Stimulated activated CD8-positive, alpha-beta memory T cell treated with anti-CD3 and anti-CD28 coated beads, Interleukin-2, amount 100 ng/mL, for 1 hour (primary cell): Measurements from ENCODE around the gene TSPAN31.
"Not testable (repeated sequence)": the region's sequence is repeated elsewhere in the genome, so short reads cannot be mapped to it uniquely, and the experiment has no call there.

ENCODE experiments used
- DNase-seq, 2 donors: peaks; one replicate each; pipeline ENCODE4 v3.0.0-alpha.2; 2020; ENCODE audit warnings: low read depth in 2 of 2

Gene TSPAN31, protein sequence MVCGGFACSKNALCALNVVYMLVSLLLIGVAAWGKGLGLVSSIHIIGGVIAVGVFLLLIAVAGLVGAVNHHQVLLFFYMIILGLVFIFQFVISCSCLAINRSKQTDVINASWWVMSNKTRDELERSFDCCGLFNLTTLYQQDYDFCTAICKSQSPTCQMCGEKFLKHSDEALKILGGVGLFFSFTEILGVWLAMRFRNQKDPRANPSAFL

DNA sequence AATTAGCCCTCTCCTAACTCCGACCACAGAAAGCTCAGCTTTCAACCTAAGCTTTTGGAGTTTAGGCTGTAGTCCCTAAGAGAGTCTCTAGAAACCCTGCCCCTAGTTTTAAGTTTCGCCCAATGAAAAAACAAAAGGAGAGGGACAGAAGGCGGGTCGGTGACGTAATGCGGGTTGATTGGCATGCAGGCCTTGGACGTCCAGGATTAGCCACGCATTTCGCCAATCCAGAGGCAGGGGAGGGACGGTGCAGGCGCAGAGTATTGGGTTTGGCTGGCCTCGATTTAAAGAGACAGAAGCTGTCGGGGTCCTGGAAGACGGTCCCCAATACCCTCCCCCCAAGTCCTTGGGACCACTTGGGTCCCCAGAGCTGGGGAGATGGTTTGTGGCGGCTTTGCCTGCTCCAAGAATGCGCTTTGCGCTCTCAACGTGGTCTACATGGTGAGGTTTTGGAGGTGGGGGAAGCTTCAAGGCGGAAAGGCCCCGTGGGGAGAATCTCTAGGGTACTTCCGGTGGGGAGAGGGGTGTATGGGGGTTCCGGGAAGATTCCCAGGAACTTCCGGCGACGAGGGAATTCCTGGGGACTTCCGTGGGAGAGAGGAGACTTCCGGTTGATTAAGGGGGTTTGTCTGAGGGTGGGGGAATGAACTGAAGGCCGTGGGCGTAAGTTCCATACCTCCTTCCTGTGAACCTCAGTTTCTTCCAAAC, at the start of gene TSPAN31:
Gene TSPAN31 (plus strand): TSS at position 263 of the 708 bp plus-strand sequence. CDS start 116 bp downstream, at position 379.
- peak; percentile 83 to 90 for DNase-seq

DNA sequence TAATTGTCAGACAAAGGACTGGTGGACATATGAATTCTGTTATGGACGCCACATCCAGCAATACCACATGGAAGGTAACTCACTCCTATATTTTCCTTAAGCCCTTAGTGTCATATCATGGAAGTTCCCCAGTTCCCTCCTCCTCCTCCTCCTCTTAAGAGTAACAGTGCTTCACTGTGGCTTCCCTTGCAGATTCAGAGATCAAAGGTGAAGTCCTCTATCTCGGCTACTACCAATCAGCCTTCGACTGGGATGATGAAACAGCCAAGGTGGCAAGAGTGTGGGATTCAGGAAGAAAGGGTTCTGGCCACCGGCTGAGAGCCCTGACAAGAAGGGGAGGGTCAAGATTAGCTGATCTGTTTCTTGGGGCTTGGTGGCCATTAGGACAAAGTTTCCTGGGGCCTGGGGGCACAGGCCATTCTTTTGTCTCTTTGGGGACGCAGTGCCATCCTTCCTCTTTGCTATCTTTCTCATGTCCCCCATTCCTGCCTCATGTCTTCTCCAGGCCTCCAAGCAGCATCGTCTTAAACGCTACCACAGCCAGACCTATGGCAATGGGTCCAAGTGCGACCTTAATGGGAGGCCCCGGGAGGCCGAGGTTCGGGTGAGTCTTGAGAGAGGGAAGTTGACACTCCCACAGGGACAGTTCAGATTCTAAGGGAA, 48.9 kb upstream of the TSPAN31 start:
- DNase-seq = no peak

DNA sequence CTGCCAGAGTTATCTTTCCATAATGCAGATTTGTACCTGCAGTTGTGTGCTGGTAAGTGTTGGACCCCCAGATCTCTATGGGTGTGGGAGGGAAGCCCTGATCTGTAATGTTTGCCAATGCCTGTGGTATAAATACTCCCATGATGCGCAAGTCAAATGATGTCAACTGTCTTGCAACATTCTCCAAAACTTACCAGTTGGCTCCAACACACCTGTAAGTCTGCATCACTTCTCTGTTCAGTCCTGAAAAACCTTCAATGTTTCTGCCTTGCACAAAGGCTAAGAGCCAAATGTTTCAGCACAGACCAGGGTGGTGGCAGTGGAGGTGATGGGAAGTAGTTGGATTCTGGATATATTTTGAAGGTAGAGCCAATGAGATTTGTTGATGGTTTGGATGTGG, 47.8 kb upstream of the TSPAN31 start:
- DNase-seq = no peak

DNA sequence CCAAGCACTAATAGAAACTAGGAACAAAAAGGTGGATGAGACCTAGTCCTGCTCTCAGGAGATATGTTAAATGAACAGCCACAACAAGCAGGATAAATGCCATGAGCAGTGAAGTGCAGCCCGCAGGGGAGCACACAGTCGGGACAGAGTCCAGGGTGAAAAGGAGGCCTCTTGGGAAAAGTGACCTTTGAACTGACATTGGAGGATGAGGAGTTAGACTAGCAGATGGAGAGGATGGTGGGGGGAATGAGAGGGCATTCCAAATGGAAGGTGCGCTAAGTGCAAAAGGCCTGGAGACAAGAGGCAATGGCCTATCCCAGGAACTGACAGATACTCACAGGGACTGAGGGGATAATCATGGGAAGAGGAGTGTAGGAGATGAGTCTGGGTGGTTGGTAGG, 46.4 kb upstream of the TSPAN31 start:
- no peak for DNase-seq

DNA sequence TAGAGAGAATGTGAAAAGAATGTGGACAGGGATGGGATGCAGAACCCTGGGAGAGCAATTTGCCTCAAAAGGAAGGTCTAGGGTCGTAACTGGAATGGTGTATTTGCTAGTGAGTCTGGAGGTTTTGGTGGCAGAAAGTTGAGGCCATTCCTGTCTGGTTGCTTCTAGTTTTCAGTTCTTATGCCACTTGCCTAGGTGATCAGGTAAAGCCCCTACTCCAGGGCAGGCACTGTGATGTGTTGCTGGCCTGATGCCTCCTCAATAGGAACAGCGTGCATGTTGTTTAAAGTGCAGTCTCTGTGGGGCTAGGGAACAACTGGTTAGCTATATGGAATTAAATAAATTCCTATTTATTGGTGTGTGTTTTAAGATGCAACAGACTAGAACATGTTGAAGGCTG, 44.5 kb upstream of the TSPAN31 start:
- DNase-seq = no peak

DNA sequence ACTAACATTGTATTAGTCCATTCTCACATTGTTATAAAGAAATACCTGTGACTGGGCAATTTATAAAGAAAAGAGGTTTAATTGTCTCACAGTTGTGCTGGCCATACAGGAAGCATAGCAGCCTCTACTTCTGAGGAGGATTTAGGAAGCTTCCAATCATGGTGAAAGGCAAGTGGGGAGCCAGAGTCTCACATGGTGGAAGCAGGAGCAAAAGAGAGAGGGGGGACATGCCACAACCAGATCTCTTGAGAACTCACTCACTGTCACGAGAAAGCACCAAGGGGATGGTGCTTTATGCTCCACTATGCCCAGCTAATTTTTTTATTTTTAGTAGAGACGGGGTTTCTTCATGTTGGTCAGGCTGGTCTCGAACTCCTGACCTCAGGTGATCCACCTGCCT, 37.6 kb upstream of the TSPAN31 start:
- no peak for DNase-seq

DNA sequence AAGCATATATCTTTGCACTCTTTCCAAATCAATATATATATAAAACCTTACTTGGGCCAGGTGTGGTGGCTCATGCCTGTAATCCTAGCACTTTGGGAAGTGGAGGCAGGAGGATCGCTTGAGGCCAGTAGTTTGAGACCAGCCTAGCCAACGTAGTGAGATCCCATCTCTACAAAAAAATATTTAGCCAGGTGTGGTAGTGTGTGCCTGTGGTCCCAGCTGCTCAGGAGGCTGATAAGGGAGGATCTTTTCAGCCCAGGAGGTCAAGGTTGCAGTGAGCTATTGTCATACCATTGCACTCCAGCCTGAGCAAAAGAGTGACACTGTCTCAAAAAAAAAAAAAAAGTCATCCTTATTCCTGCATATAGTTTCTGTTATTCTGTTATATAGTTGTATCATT, 36.5 kb upstream of the TSPAN31 start:
- DNase-seq = no peak

DNA sequence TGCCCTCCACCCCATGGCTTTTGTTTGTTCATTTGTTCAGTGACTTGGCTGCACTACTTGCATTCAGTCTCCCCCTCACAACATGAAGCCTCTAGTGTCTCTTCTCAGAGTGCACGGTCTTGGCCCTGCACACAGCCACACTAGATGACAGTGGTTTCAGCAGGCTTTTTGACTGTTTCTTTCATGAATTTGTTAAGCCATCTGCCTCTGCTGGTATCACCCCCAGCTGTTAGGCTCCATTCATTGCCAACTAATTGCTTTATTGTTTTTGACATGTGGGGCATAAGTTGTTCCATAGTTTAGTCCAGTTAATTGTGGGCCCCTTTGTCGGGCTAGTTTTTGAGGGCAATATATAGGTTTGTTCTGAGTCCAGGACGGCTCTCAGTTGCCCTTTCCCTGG, 32.1 kb upstream of the TSPAN31 start:
- DNase-seq = no peak

DNA sequence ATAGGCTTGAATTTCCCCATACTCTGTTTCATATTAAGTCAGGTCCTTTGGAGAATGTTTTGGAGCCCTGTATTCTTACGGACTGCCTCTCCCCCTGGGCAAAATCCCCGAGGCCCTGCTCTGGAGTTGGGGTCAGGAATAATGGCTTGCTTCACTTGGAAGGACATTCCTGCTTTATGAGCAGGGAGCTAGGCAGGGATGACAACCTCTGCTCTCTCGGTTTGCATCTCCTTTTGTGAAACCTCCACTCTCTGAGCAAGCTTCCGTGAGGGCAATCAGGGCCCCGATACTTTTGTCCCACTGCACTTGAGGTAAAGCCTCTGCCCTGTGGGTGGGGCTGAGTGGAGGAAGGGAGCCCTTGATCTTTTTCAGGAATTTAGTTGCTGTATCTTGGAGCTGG, 31.6 kb upstream of the TSPAN31 start:
- DNase-seq = no peak

DNA sequence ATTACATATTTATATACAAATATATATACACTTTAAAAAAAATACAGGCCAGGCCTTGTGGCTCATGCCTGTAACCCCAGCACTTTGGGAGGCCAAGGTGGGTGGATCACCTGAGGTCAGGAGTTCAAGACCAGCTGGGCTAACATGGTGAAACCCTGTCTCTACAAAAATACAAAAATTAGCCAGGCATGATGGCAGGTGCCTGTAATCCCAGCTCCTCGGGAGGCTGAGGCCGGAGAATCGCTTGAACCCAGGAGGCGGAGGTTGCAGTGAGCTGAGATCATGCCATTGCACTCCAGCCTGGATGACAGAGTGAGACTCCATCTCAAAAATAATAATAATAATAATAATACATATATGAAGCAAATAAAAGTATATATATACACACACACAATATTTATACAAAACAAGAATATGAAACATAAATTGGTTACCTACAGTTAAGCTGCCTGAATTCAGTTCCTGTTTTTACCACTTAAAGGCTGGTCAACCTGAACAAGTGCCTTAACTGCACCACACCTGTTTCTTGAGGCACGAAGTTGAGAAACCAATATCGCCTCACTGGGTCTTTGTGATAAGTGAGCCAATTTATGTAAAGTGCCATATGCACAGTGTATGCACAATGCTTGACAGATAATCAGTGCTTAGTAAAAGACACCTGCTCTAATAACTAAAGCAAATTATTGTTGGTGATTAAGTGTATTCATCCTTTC, 29.6 kb upstream of the TSPAN31 start:
- DNase-seq = not testable (repeated sequence)

DNA sequence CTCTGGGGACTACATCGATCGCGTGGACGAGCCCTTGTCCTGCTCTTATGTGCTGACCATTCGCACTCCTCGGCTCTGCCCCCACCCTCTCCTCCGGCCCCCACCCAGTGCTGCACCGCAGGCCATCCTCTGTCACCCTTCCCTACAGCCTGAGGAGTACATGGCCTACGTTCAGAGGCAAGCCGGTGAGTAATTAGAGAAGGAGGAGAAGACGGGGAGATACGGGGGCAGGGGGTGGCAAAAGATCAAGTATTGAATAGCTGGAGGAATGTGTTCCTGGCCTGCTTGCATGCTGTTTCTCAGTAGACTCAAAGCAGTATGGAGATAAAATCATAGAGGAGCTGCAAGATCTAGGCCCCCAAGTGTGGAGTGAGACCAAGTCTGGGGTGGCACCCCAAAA, 29.1 kb upstream of the TSPAN31 start:
- DNase-seq = no peak

DNA sequence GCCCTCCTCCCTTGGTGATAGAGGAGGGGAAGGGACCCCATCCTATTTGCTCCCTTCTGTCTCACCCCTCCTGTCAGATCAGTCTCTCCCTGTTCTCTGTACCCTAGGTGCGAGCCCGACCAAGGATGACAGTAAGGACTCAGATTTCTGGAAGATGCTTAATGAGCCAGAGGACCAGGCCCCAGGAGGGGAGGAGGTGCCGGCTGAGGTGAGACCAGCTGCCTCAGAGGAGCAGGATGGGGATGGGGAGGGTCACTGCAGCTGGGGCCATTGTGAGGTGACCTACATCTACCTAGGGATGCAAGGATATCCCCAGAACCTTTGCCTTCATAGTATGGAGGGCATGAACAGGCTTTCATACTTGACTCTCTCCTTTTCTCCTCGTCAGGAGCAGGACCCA, 28.5 kb upstream of the TSPAN31 start:
- DNase-seq = no peak

DNA sequence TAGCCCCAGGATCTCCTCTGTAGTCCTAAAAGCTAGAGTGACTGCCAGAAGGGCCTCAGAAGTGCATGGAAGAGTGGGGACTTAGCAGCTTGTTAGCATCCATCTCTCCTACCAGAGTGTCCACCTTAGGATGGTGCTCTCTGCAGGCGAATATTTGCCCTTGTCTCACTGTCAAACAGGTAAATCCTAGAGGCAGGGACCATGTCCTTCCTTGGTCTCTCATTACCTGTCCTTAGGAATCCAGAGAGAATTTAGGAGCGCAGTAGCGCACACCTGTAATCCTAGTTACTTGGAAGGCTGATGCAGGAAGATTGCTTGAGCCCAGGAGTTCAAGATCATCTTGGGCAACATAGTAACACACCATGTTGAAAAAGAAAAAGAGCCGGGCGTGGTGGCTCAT, 27.7 kb upstream of the TSPAN31 start:
- DNase-seq = no peak

DNA sequence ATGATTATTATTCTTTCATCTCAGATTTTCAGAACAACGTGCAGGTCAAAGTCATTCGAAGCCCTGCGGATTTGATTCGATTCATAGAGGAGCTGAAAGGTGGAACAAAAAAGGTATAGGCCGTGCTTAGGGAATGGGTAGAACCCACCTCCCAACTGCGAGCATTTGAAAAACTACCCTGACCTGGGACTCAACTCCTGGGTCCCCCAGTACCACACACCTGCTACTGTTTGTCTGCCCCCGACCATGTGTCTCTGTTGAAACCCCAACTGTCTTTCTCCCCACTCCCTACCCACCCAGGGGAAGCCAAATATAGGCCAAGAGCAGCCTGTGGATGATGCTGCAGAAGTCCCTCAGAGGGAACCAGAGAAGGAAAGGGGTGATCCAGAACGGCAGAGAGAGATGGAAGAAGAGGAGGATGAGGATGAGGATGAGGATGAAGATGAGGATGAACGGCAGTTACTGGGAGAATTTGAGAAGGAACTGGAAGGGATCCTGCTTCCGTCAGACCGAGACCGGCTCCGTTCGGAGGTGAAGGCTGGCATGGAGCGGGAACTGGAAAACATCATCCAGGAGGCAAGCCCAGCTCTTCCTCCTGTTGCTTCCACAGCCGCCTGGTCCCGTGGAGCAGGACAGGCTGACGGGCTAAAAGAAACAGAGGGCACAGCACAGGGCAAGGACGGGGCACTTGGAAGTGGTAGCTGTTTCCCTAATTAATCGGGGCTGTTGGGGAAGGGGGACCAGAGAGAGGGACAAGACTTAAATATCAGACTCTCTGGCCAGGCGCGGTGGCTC, 26.8 kb upstream of the TSPAN31 start:
- no peak for DNase-seq

DNA sequence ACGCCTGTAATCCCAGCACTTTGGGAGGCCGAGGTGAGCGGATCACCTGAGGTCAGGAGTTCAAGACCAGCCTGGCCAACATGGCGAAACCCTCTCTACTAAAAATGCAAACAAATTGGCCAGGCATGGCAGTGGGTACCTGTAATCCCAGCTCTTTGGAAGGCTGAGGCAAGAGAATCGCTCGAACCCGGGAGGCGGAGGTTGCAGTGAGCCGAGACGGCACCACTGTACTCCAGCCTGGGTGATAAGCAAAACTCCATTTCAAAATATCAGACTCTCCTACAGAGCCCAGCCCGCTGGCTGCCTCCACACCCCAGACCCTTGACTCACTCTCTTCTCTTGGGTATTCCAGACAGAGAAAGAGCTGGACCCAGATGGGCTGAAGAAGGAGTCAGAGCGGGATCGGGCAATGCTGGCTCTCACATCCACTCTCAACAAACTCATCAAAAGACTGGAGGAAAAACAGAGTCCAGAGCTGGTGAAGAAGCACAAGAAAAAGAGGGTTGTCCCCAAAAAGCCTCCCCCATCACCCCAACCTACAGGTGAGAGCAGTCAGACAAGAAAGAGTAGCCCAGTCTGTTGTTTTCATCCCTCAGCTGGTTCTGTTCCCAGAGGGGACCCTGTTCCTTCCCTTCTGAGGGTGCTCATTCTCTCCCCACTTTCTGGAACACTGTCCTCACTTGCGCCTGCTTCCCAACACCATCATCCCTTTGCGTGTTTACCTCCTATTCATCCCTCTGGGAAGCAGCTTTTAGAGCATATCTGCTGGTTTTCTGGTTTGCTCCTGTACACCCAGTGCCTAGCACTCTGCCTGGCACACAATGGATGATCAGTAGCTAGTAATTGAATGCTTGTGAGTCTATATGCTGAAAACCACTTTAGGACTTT, 26.0 kb upstream of the TSPAN31 start:
- DNase-seq = no peak

DNA sequence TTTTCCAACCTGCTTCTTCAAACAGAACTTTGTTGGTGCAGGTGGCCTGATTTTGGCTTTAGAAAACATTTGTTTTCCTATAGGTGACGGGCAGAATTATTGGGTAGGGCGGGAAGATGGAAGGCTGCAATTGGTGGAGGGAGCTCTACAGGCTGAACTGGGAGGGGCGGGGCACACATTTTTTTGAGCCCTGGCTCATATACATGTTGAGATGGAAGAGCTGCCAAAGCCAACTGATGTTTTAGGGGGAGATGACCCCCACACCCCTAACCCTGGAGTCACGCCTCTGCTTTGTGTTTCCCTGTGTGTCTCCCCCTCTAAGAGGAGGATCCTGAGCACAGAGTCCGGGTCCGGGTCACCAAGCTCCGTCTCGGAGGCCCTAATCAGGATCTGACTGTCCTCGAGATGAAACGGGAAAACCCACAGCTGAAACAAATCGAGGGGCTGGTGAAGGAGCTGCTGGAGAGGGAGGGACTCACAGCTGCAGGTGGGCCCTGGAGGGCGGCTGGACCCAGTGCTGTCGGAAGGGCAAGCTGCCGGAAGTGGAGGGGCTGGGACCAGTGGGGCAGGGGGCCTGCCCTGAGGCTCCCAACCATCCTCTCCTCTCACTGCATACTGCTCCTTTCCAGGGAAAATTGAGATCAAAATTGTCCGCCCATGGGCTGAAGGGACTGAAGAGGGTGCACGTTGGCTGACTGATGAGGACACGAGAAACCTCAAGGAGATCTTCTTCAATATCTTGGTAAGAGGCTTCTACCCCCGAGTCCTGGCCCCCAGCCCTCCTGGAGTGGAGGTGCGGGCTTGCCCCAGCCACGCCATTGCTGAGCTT, 24.8 kb upstream of the TSPAN31 start:
- no peak for DNase-seq

DNA sequence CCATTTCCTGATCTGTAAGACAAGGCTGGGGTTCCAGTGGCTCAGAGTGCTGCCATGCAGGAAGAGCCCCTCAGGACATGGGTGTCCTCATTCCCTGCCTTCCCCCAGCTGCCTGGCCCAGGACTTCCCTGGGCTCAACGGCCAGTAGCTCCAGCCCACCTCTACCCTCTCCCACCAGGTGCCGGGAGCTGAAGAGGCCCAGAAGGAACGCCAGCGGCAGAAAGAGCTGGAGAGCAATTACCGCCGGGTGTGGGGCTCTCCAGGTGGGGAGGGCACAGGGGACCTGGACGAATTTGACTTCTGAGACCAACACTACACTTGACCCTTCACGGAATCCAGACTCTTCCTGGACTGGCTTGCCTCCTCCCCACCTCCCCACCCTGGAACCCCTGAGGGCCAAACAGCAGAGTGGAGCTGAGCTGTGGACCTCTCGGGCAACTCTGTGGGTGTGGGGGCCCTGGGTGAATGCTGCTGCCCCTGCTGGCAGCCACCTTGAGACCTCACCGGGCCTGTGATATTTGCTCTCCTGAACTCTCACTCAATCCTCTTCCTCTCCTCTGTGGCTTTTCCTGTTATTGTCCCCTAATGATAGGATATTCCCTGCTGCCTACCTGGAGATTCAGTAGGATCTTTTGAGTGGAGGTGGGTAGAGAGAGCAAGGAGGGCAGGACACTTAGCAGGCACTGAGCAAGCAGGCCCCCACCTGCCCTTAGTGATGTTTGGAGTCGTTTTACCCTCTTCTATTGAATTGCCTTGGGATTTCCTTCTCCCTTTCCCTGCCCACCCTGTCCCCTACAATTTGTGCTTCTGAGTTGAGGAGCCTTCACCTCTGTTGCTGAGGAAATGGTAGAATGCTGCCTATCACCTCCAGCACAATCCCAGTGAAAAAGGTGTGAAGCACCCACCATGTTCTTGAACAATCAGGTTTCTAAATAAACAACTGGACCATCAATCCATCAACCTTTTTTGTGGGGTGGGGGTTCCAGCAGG, 23.9 kb upstream of the TSPAN31 start:
- DNase-seq = no peak

DNA sequence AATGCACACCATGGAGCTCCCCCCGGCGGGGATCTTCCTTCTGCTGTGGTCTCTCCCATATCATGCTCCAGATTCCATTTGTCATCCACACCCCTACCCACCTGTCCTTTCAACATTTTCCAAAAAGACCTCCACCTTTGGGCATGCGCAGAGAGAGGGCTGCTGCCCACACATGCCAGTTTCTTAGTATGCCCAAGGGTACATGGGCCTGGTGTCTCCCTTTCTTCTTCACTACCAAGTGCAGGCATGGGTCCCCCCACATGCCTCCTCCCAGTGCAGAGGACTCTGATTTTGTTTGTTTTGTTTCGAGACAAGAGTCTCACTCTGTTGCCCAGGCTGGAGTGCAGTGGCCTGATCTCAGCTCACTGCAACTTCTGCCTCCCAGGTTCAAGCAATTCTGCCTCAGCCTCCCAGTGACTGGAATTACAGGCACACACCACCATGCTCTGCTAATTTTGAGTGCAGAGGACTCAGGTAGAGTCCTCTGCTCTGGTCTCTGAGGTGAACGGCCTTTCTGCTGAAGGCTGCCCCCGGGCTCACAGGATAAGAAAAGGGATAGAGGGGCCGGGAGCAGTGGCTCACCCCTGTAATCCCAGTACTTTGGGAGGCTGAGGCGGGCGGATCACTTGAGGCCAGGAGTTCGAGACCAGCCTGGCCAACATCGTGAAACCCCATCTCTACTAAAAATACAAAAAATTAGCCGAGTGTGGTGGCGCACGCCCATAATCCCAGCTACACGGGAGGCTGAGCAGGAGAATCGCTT, 22.8 kb upstream of the TSPAN31 start:
- not testable (repeated sequence) for DNase-seq
